GM23338 (cell line): ENCODE measurements around the gene REV3L. TPM values are rescaled to one million over a fixed set of nuclear protein-coding genes. Genes with fewer than 3 reads are reported as not detected.

ENCODE experiments used
- ATAC-seq: fragments of 200-7000 bp; cut with Tn5 transposase; 3 replicates; pipeline ENCODE4 v1.9.1; 2020
- DNase-seq: peaks from one replicate; pipeline ENCODE4 v3.0.0-alpha.2; 2015; ENCODE audit warnings: low spot score
- H2AFZ ChIP-seq: fragments of 200-600 bp; sonication (generic); 2 replicates; pipeline ENCODE4 v1.8.0; 2016; ENCODE audit warnings: antibody characterized with exemption, mild to moderate bottlenecking, moderate library complexity
- H3F3A ChIP-seq: fragments of 200-600 bp; sonication (generic); replicated peaks from 2 replicates; pipeline ENCODE4 v1.8.0; 2017; ENCODE audit warnings: antibody characterized with exemption, mixed run types, low read depth
- H3K27ac ChIP-seq: fragments of 200-600 bp; sonication (generic); 2 replicates; pipeline ENCODE4 v1.6.1; 2016; ENCODE audit warnings: low read depth
- H3K27me3 ChIP-seq: fragments of 200-600 bp; sonication (generic); 2 replicates; pipeline ENCODE4 v1.8.0; 2016; ENCODE audit warnings: mild to moderate bottlenecking, mixed run types, moderate library complexity; ENCODE audit not compliant: insufficient read depth
- H3K36me3 ChIP-seq: fragments of 200-600 bp; sonication (generic); 2 replicates; pipeline ENCODE4 v1.8.0; 2016; ENCODE audit warnings: mild to moderate bottlenecking; ENCODE audit not compliant: insufficient read depth
- H3K4me1 ChIP-seq: fragments of 200-600 bp; sonication (generic); 2 replicates; pipeline ENCODE4 v1.8.0; 2016; ENCODE audit warnings: mild to moderate bottlenecking, moderate library complexity; ENCODE audit not compliant: insufficient read depth
- H3K4me2 ChIP-seq: fragments of 200-600 bp; sonication (generic); 2 replicates; pipeline ENCODE4 v1.7.1; 2017; ENCODE audit warnings: mixed run types
- H3K4me3 ChIP-seq: fragments of 200-600 bp; sonication (generic); 2 replicates; pipeline ENCODE4 v1.6.1; 2016; ENCODE audit warnings: mixed run types
- H3K79me2 ChIP-seq: fragments of 200-600 bp; sonication (generic); replicated peaks from 2 replicates; pipeline ENCODE4 v1.8.0; 2017; ENCODE audit warnings: mild to moderate bottlenecking; ENCODE audit not compliant: insufficient read depth
- H3K9me2 ChIP-seq: fragments of 200-600 bp; sonication (generic); 2 replicates; pipeline ENCODE4 v1.8.0; 2017; ENCODE audit not compliant: insufficient read depth
- H4K20me1 ChIP-seq: fragments of 200-600 bp; sonication (generic); replicated peaks from 2 replicates; pipeline ENCODE4 v1.8.0; 2017; ENCODE audit warnings: mild to moderate bottlenecking; ENCODE audit not compliant: insufficient read depth
- H3K27ac Mint-ChIP-seq: 2 replicates; pipeline ENCODE4 v1.8.0; 2020; ENCODE audit warnings: inconsistent platforms, mild to moderate bottlenecking, moderate library complexity, mixed read lengths
- H3K27me3 Mint-ChIP-seq: 3 replicates; pipeline ENCODE4 v1.8.0; 2022; ENCODE audit warnings: low read depth, mild to moderate bottlenecking, moderate library complexity, mixed read lengths, inconsistent platforms; ENCODE audit not compliant: insufficient read depth, poor library complexity
- H3K36me3 Mint-ChIP-seq: 3 replicates; pipeline ENCODE4 v1.8.0; 2021; ENCODE audit warnings: low read depth, mild to moderate bottlenecking, inconsistent platforms, moderate library complexity, mixed read lengths
- H3K4me1 Mint-ChIP-seq: 3 replicates; pipeline ENCODE4 v1.8.0; 2020; ENCODE audit warnings: mild to moderate bottlenecking, inconsistent platforms, mixed read lengths
- H3K4me3 Mint-ChIP-seq: 3 replicates; pipeline ENCODE4 v1.8.0; 2021; ENCODE audit warnings: moderate library complexity, mild to moderate bottlenecking, inconsistent platforms, mixed read lengths
- H3K9me3 Mint-ChIP-seq: 3 replicates; pipeline ENCODE4 v1.8.0; 2020; ENCODE audit warnings: moderate library complexity, mild to moderate bottlenecking, inconsistent platforms, mixed read lengths
- CREB1 ChIP-seq: fragments of 250-450 bp; sonication (Bioruptor Pico); IDR thresholded peaks from 2 replicates; pipeline ENCODE4 v1.5.0; 2020; ENCODE audit warnings: low read depth, mild to moderate bottlenecking, moderate library complexity
- EZH2 ChIP-seq: fragments of 200-600 bp; sonication (generic); IDR thresholded peaks from one replicate; pipeline ENCODE4 v1.8.0; 2017; ENCODE audit warnings: antibody characterized with exemption, mild to moderate bottlenecking, low read depth; ENCODE audit not compliant: unreplicated experiment
- EZH2phosphoT487 ChIP-seq: fragments of 200-600 bp; sonication (generic); IDR thresholded peaks from one replicate; pipeline ENCODE4 v1.8.1; 2018; ENCODE audit warnings: antibody characterized with exemption; ENCODE audit not compliant: unreplicated experiment
- JUNB ChIP-seq: IDR thresholded peaks from one replicate; pipeline ENCODE4 v1.6.1; 2016; ENCODE audit warnings: antibody characterized with exemption; ENCODE audit not compliant: unreplicated experiment
- NANOG ChIP-seq: IDR thresholded peaks from 2 replicates; pipeline ENCODE4 v1.6.1; 2016; ENCODE audit warnings: antibody characterized with exemption, borderline replicate concordance
- POLR2AphosphoS5 ChIP-seq: IDR thresholded peaks from 2 replicates; pipeline ENCODE4 v1.6.1; 2016; ENCODE audit warnings: antibody characterized with exemption, low read depth
- REST ChIP-seq: IDR thresholded peaks from one replicate; pipeline ENCODE4 v1.6.1; 2018; ENCODE audit warnings: antibody characterized with exemption; ENCODE audit not compliant: unreplicated experiment
- STAT1 ChIP-seq: IDR thresholded peaks from one replicate; pipeline ENCODE4 v1.6.1; 2016; ENCODE audit warnings: antibody characterized with exemption; ENCODE audit not compliant: unreplicated experiment
- ZNF114 ChIP-seq: fragments of 250-450 bp; sonication (Bioruptor Pico); IDR thresholded peaks from 2 replicates; pipeline ENCODE4 v1.5.0; 2020; ENCODE audit warnings: mild to moderate bottlenecking, moderate library complexity
- ZNF331 ChIP-seq: fragments of 250-450 bp; sonication (Bioruptor Pico); IDR thresholded peaks from 2 replicates; pipeline ENCODE4 v1.5.0; 2020; ENCODE audit warnings: low read depth, mild to moderate bottlenecking, moderate library complexity
- ZNF462 ChIP-seq: fragments of 250-450 bp; sonication (Bioruptor Pico); IDR thresholded peaks from 2 replicates; pipeline ENCODE4 v1.5.0; 2020; ENCODE audit warnings: mild to moderate bottlenecking, moderate library complexity
- polyA plus RNA-seq: library from polyadenylated mRNA; unstranded; fragments of >200 nt; fragmentation: Nextera tagmentation; extraction: Ambion mirVana; gene quantifications from 2 replicates; pipeline ENCODE4 v1.2.1, GENCODE V29; 2016
- total RNA-seq: library from RNA; depleted of rRNA; stranded (reverse); fragments of >200 nt; shearing (Covaris generic); gene quantifications from 2 replicates; pipeline ENCODE4 v1.2.3, GENCODE V29; 2014

Gene REV3L
- total and polyA plus RNA-seq, 2 experiments from 2014 or later: 8.3 to 13.1 TPM

GRCh38 chr6:111470991-111471390 is 12.0 kb downstream of the REV3L start:
- Mint-ChIP-seq H3K4me3 (no peak overlapping the region), H3K27me3 (peaks cover 4% of the 10 kb centered on the region), H3K9me3 (no peaks in the 10 kb centered on the region), H3K27ac (no peak overlapping the region), H3K36me3 (no peaks in the 10 kb centered on the region), H3K4me1 (peaks cover 4% of the 10 kb centered on the region; the same call in 1 of the 3 replicates)
- Histone ChIP-seq H2AFZ (no peak overlapping the region), H3K4me1 (0 out of 2 replicates have a peak, but pooled peaks cover 3% of the 10 kb centered on the region), H4K20me1 (peaks cover 15% of the 10 kb centered on the region; the same call in 1 of the 2 replicates), H3K9me2 (no peaks in the 10 kb centered on the region), H3K4me3 (no peak overlapping the region), H3K79me2 (peaks cover 13% of the 10 kb centered on the region; the same call in 1 of the 2 replicates), H3K36me3 (no peaks in the 10 kb centered on the region), H3K27me3 (peaks cover 11% of the 10 kb centered on the region), H3K4me2 (no peak overlapping the region), H3K27ac (no peak overlapping the region), H3F3A (no peaks in the 10 kb centered on the region)
- no peak for TF ChIP-seq POLR2AphosphoS5
- TF ChIP-seq EZH2: no peak
- no peak for TF ChIP-seq ZNF462 (CRISPR knock-in tag)
- TF ChIP-seq CREB1: no peak
- TF ChIP-seq ZNF331 (CRISPR knock-in tag): no peak
- TF ChIP-seq EZH2phosphoT487: no peak
- no peak for TF ChIP-seq NANOG
- no peak for TF ChIP-seq STAT1
- no peak for TF ChIP-seq JUNB
- no peak for TF ChIP-seq ZNF114
- no peak for TF ChIP-seq REST
- no peak for DNase-seq
- no peak for ATAC-seq
